PC-9 (cell line): ENCODE data around the gene CRYZL1. TPM values are rescaled to one million over a fixed set of nuclear protein-coding genes. Genes with fewer than 3 reads are reported as not detected.
"Not testable (repeated sequence)": the region's sequence is repeated elsewhere in the genome, so short reads cannot be mapped to it uniquely, and the experiment has no call there.

Source experiments
- BruUV-seq: library from RNA; stranded (reverse); fragments of 400-500 nt; replicated peaks from 2 replicates; lab custom pipeline; 2021; lab: Mats Ljungman, UMichigan
- CTCF ChIA-PET: fragments of 300-600 bp; sonication (Branson Sonifier 250); formaldehyde crosslinking; loops from one replicate; lab custom pipeline; 2022; ENCODE audit warnings: antibody characterized with exemption; lab: Charles Lee
- POLR2A ChIA-PET: fragments of 300-600 bp; sonication (Branson Sonifier 250); formaldehyde crosslinking; loops from one replicate; lab custom pipeline; 2022; ENCODE audit warnings: antibody characterized with exemption; ENCODE audit not compliant: unreplicated experiment; lab: Charles Lee
- DNase-seq, 2 experiments: peaks; one replicate each; pipeline versions ENCODE4 v3.0.0 to v3.0.0-alpha.2; 2015 to 2022; ENCODE audit warnings: mixed read lengths in 1 of 2
- H2AFZ ChIP-seq: fragments of 200-600 bp; sonication (generic); 2 replicates; pipeline ENCODE4 v1.8.1; 2017; ENCODE audit warnings: antibody characterized with exemption
- H3F3A ChIP-seq: fragments of 200-600 bp; sonication (generic); 2 replicates; pipeline ENCODE4 v1.8.1; 2017; ENCODE audit warnings: antibody characterized with exemption, mild to moderate bottlenecking, low read depth; ENCODE audit not compliant: insufficient read depth
- H3K27ac ChIP-seq: fragments of 200-600 bp; sonication (generic); 2 replicates; pipeline ENCODE4 v1.6.1; 2016; ENCODE audit warnings: mixed run types
- H3K27me3 ChIP-seq: fragments of 200-600 bp; sonication (generic); 2 replicates; pipeline ENCODE4 v1.6.1; 2016; ENCODE audit warnings: low read depth, mixed run types; ENCODE audit not compliant: insufficient read depth
- H3K36me3 ChIP-seq: fragments of 200-600 bp; sonication (generic); 2 replicates; pipeline ENCODE4 v1.6.1; 2016; ENCODE audit warnings: low read depth, mixed run types
- H3K4me1 ChIP-seq: fragments of 200-600 bp; sonication (generic); replicated peaks from 2 replicates; pipeline ENCODE4 v1.6.1; 2016; ENCODE audit warnings: mixed run types; ENCODE audit not compliant: insufficient read depth
- H3K4me2 ChIP-seq: fragments of 200-600 bp; sonication (generic); 2 replicates; pipeline ENCODE4 v1.6.1; 2017; ENCODE audit warnings: mixed run types
- H3K4me3 ChIP-seq: fragments of 200-600 bp; sonication (generic); 2 replicates; pipeline ENCODE4 v1.6.1; 2016; ENCODE audit warnings: mixed run types
- H3K79me2 ChIP-seq: fragments of 200-600 bp; sonication (generic); 2 replicates; pipeline ENCODE4 v1.6.1; 2017; ENCODE audit warnings: low read depth, mixed run types
- H3K9me2 ChIP-seq: fragments of 200-600 bp; sonication (generic); 2 replicates; pipeline ENCODE4 v1.8.1; 2017; ENCODE audit warnings: mild to moderate bottlenecking; ENCODE audit not compliant: insufficient read depth
- H3K9me3 ChIP-seq: fragments of 200-600 bp; sonication (generic); 2 replicates; pipeline ENCODE4 v1.8.1; 2016; ENCODE audit warnings: low read depth; ENCODE audit not compliant: insufficient read depth
- H4K20me1 ChIP-seq: fragments of 200-600 bp; sonication (generic); 2 replicates; pipeline ENCODE4 v1.8.1; 2017; ENCODE audit not compliant: insufficient read depth
- EZH2 ChIP-seq: fragments of 200-600 bp; sonication (generic); IDR thresholded peaks from 2 replicates; pipeline ENCODE4 v1.8.0; 2017; ENCODE audit warnings: antibody characterized with exemption, low read depth
- intact Hi-C: fragments of 100-400 bp; cut with micrococcal nuclease; formaldehyde crosslinking; loops from one replicate; pipeline ENCODE4 v1.10.0; 2022; ENCODE audit not compliant: unreplicated experiment
- total RNA-seq: library from RNA; stranded (reverse); gene quantifications from 2 replicates; pipeline ENCODE4 v1.2.3, GENCODE V29; 2021
- TF ChIP-seq, protein P1 (sequence below): fragments of 200-600 bp; sonication (generic); conservative IDR thresholded peaks from 2 replicates; pipeline ENCODE4 v1.6.1; 2017; ENCODE audit warnings: mixed run types, antibody characterized with exemption, mild to moderate bottlenecking, moderate library complexity

Gene CRYZL1
- total RNA-seq, 1 experiment from 2014 or later, result 22.4 TPM

DNA sequence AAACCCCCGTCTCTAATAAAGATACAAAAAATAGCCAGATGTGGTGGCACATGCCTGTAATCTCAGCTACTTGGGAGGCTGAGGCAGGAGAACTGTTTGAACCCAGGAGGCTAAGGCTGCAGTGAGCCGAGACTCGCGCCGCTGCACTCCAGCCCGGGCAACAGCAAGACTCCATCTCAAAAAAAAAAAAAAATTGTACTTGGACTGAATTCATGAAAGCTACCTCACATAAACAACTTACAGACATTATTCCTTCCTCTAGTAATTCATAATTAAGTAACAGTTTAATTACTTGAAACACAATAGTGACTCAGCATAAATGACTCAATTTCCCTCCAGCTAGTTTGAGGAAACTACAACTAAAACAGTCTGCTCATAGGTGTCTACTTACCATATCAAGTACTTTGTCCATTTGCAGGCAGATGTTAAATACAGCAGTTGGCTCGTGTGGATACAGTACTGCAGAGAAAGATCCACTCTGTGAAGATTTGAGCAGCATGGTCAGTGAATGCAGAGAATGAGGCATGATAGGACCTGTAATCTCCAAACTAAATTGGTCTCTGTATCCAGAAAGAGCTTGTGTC is 62.5 kb downstream of the CRYZL1 start:
- Histone ChIP-seq H4K20me1 (no peaks in the 10 kb centered on the region; the same call in 1 of the 2 replicates), H3K9me2 (no peaks in the 10 kb centered on the region), H3K79me2 (no peaks in the 10 kb centered on the region), H3K9me3 (no peaks in the 10 kb centered on the region), H3K27ac (peak overlapping the region; percentile 60), H3K27me3 (no peaks in the 10 kb centered on the region), H3K36me3 (no peaks in the 10 kb centered on the region), H3K4me2 (no peak overlapping the region), H3F3A (peaks cover 32% of the 10 kb centered on the region; the same call in 1 of the 2 replicates), H2AFZ (no peak overlapping the region), H3K4me1 (0 out of 2 replicates have a peak, but pooled peaks cover 5% of the 10 kb centered on the region), H3K4me3 (no peak overlapping the region)
- no peak for TF ChIP-seq EZH2
- TF ChIP-seq, protein P1, sequence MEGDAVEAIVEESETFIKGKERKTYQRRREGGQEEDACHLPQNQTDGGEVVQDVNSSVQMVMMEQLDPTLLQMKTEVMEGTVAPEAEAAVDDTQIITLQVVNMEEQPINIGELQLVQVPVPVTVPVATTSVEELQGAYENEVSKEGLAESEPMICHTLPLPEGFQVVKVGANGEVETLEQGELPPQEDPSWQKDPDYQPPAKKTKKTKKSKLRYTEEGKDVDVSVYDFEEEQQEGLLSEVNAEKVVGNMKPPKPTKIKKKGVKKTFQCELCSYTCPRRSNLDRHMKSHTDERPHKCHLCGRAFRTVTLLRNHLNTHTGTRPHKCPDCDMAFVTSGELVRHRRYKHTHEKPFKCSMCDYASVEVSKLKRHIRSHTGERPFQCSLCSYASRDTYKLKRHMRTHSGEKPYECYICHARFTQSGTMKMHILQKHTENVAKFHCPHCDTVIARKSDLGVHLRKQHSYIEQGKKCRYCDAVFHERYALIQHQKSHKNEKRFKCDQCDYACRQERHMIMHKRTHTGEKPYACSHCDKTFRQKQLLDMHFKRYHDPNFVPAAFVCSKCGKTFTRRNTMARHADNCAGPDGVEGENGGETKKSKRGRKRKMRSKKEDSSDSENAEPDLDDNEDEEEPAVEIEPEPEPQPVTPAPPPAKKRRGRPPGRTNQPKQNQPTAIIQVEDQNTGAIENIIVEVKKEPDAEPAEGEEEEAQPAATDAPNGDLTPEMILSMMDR, result no peak
- ChIA-PET CTCF (no interaction called here), POLR2A (no interaction called here)
- intact Hi-C loops, result no loop called here
- DNase-seq, result no peak
- no TSS peak for BruUV-seq

- no TSS peak for BruUV-seq
- H3K4me2 ChIP-seq, result no peak overlapping the region
- peak overlapping the region; percentile 60 for H3K27ac ChIP-seq
- ChIA-PET POLR2A (no interaction called here), CTCF (no interaction called here)
- intact Hi-C loops, result no loop called here
- H3K27me3 ChIP-seq, result no peaks in the 10 kb centered on the region
- TF ChIP-seq, protein P1, result no peak
- TF ChIP-seq EZH2, result no peak
- no peaks in the 10 kb centered on the region for H3K9me2 ChIP-seq
- no peak for DNase-seq
- H4K20me1 ChIP-seq, result no peaks in the 10 kb centered on the region; the same call in 1 of the 2 replicates
- H3K36me3 ChIP-seq, result no peaks in the 10 kb centered on the region
- H3K79me2 ChIP-seq, result no peaks in the 10 kb centered on the region
- H3K4me3 ChIP-seq, result no peak overlapping the region
- no peaks in the 10 kb centered on the region for H3K9me3 ChIP-seq
- H2AFZ ChIP-seq, result no peak overlapping the region
- peaks cover 34% of the 10 kb centered on the region; the same call in 1 of the 2 replicates for H3F3A ChIP-seq
- 0 out of 2 replicates have a peak, but pooled peaks cover 5% of the 10 kb centered on the region for H3K4me1 ChIP-seq
These were observed 63.3 kb downstream of the CRYZL1 start for GRCh38 chr21:33578214-33578613.

GRCh38 chr21:33576741-33577141 is 64.8 kb downstream of the CRYZL1 start:
- POLR2A ChIA-PET, H3K27me3 ChIP-seq, H3K4me3 ChIP-seq, H3K27ac ChIP-seq, intact Hi-C loops, H3K4me1 ChIP-seq, H3K4me2 ChIP-seq, H3K9me3 ChIP-seq, H3K79me2 ChIP-seq, BruUV-seq, DNase-seq, H3K9me2 ChIP-seq, H2AFZ ChIP-seq, H4K20me1 ChIP-seq: not testable (repeated sequence)
- Histone ChIP-seq H3F3A (peaks cover 39% of the 10 kb centered on the region; the same call in 1 of the 2 replicates), H3K36me3 (peaks cover 10% of the 10 kb centered on the region)
- CTCF ChIA-PET, result interaction anchor here (0.7 kb wide), 1 partner anchor 823 kb away, joined by 3 read pairs; no protein-coding TSS in a partner anchor
